IMR-90 (cell line): ENCODE measurements around the gene MACIR. TPM values are rescaled to one million over a fixed set of nuclear protein-coding genes. Genes with fewer than 3 reads are reported as not detected.
A peak's percentile ranks its signal among the peaks of the same experiment; 100 is the strongest.

Source experiments
- ATAC-seq: fragments of 200-7000 bp; cut with Tn5 transposase; 2 replicates; pipeline ENCODE4 v1.9.1; 2020; ENCODE audit warnings: low read depth, mild to moderate bottlenecking, moderate library complexity
- BruUV-seq: library from RNA; stranded (reverse); fragments of 400-500 nt; replicated peaks from 2 replicates; lab custom pipeline; 2021; lab: Mats Ljungman, UMichigan
- CTCF ChIA-PET: fragments of 300-600 bp; formaldehyde crosslinking; extraction: SDS; loops from one replicate; lab custom pipeline; 2021; ENCODE audit warnings: antibody characterized with exemption; lab: Yijun Ruan, JAX
- POLR2A ChIA-PET: fragments of 300-600 bp; sonication (Branson Sonifier 250); formaldehyde crosslinking; loops from one replicate; lab custom pipeline; 2022; ENCODE audit warnings: antibody characterized with exemption; ENCODE audit not compliant: unreplicated experiment; lab: Charles Lee
- DNase-seq: peaks from one replicate; pipeline ENCODE4 v3.0.0; 2013
- H2AFZ ChIP-seq: replicated peaks from 2 replicates; pipeline ENCODE3; 2013; ENCODE audit warnings: low read length, mild to moderate bottlenecking; ENCODE audit not compliant: poor library complexity
- H2AK5ac ChIP-seq: 2 replicates; pipeline ENCODE4 v1.6.1; 2013; ENCODE audit warnings: low read depth, low read length, inconsistent platforms
- H2AK9ac ChIP-seq: replicated peaks from 2 replicates; pipeline ENCODE3; 2013; ENCODE audit warnings: mild to moderate bottlenecking, low read depth, low read length, moderate library complexity; ENCODE audit not compliant: poor library complexity
- H2BK120ac ChIP-seq: 2 replicates; pipeline ENCODE4 v1.6.1; 2013; ENCODE audit warnings: low read depth, low read length, inconsistent platforms
- H2BK15ac ChIP-seq: 3 replicates; pipeline ENCODE4 v1.6.1; 2013; ENCODE audit warnings: low read depth, low read length, inconsistent platforms
- H2BK20ac ChIP-seq: 2 replicates; pipeline ENCODE4 v1.6.1; 2013; ENCODE audit warnings: low read depth, mild to moderate bottlenecking, inconsistent platforms, low read length, moderate library complexity
- H2BK5ac ChIP-seq: 2 replicates; pipeline ENCODE4 v1.6.1; 2013; ENCODE audit warnings: mild to moderate bottlenecking, low read depth, low read length, inconsistent platforms; ENCODE audit not compliant: poor library complexity, severe bottlenecking
- H3K14ac ChIP-seq: replicated peaks from 2 replicates; pipeline ENCODE4 v1.6.1; 2013; ENCODE audit warnings: low read depth, low read length, inconsistent platforms
- H3K18ac ChIP-seq: 2 replicates; pipeline ENCODE4 v1.6.1; 2013; ENCODE audit warnings: low read depth, low read length, control low read depth
- H3K23ac ChIP-seq: 2 replicates; pipeline ENCODE4 v1.6.1; 2013; ENCODE audit warnings: low read depth, low read length, inconsistent platforms
- H3K27ac ChIP-seq: 2 replicates; pipeline ENCODE4 v1.5.1; 2013; ENCODE audit warnings: mild to moderate bottlenecking, control low read depth, low read length; ENCODE audit not compliant: insufficient read depth
- H3K27me3 ChIP-seq: 2 replicates; pipeline ENCODE4 v1.6.1; 2013; ENCODE audit warnings: low read length; ENCODE audit not compliant: control insufficient read depth, insufficient read depth
- H3K36me3 ChIP-seq: 2 replicates; pipeline ENCODE4 v1.6.1; 2013; ENCODE audit warnings: low read length, mixed read lengths; ENCODE audit not compliant: control insufficient read depth, insufficient read depth
- H3K4ac ChIP-seq: 2 replicates; pipeline ENCODE4 v1.6.1; 2013; ENCODE audit warnings: low read depth, low read length, inconsistent platforms
- H3K4me1 ChIP-seq: 2 replicates; pipeline ENCODE4 v1.6.1; 2013; ENCODE audit warnings: low read length, mixed read lengths; ENCODE audit not compliant: control insufficient read depth, insufficient read depth
- H3K4me2 ChIP-seq: 2 replicates; pipeline ENCODE4 v1.6.1; 2013; ENCODE audit warnings: low read depth, mild to moderate bottlenecking, control low read depth, low read length, moderate library complexity
- H3K4me3 ChIP-seq: 2 replicates; pipeline ENCODE4 v1.5.1; 2013; ENCODE audit warnings: low read depth, mild to moderate bottlenecking, control low read depth, low read length, moderate library complexity; ENCODE audit not compliant: insufficient read depth
- H3K56ac ChIP-seq: 2 replicates; pipeline ENCODE4 v1.6.1; 2013; ENCODE audit warnings: low read length, inconsistent platforms; ENCODE audit not compliant: insufficient read depth; ENCODE audit errors: extremely low read depth
- H3K79me1 ChIP-seq, 2 experiments: 2 replicates each; pipeline ENCODE4 v1.6.1; 2013; ENCODE audit warnings: low read length in 2 of 2, inconsistent platforms in 1 of 2, low read depth in 1 of 2
- H3K9ac ChIP-seq: 2 replicates; pipeline ENCODE4 v1.6.1; 2013; ENCODE audit warnings: low read depth, low read length, control low read depth
- H3K9me1 ChIP-seq: 2 replicates; pipeline ENCODE4 v1.6.1; 2013; ENCODE audit warnings: low read length, inconsistent platforms; ENCODE audit not compliant: insufficient read depth
- H3K9me3 ChIP-seq: 2 replicates; pipeline ENCODE4 v1.6.1; 2013; ENCODE audit warnings: low read length; ENCODE audit not compliant: control insufficient read depth, insufficient read depth
- H4K20me1 ChIP-seq: 2 replicates; pipeline ENCODE4 v1.6.1; 2013; ENCODE audit warnings: low read length, inconsistent platforms; ENCODE audit not compliant: insufficient read depth
- H4K5ac ChIP-seq: 2 replicates; pipeline ENCODE4 v1.6.1; 2013; ENCODE audit warnings: mild to moderate bottlenecking, low read depth, low read length, control low read depth
- H4K8ac ChIP-seq, 2 experiments: 2 replicates each; pipeline ENCODE4 v1.6.1; 2013; ENCODE audit warnings: low read depth in 2 of 2, low read length in 2 of 2, control low read depth in 1 of 2, inconsistent platforms in 1 of 2
- H4K91ac ChIP-seq: 2 replicates; pipeline ENCODE4 v1.6.1; 2013; ENCODE audit warnings: low read depth, low read length, inconsistent platforms; ENCODE audit not compliant: insufficient read depth
- BHLHE40 ChIP-seq: fragments of 150-350 bp; IDR thresholded peaks from 2 replicates; pipeline ENCODE4 v1.6.1; 2016; ENCODE audit warnings: mild to moderate bottlenecking, low read depth, low read length
- CHD1 ChIP-seq: IDR thresholded peaks from 2 replicates; pipeline ENCODE4 v1.6.1; 2012; ENCODE audit warnings: low read depth, low read length, improper control_type of control experiment
- CTCF ChIP-seq: conservative IDR thresholded peaks from 2 replicates; pipeline ENCODE4 v1.5.1; 2012; ENCODE audit warnings: mild to moderate bottlenecking, low read depth, low read length, improper control_type of control experiment
- ELK1 ChIP-seq: fragments of 150-350 bp; IDR thresholded peaks from 2 replicates; pipeline ENCODE4 v1.6.1; 2016; ENCODE audit warnings: low read depth, mild to moderate bottlenecking, low read length, moderate library complexity, borderline replicate concordance
- FOS ChIP-seq: fragments of 150-350 bp; IDR thresholded peaks from 2 replicates; pipeline ENCODE4 v1.6.1; 2016; ENCODE audit warnings: low read depth, low read length
- MAFK ChIP-seq: IDR thresholded peaks from 2 replicates; pipeline ENCODE4 v1.6.1; 2012; ENCODE audit warnings: low read depth, low read length, improper control_type of control experiment
- MXI1 ChIP-seq: IDR thresholded peaks from 2 replicates; pipeline ENCODE4 v1.6.1; 2012; ENCODE audit warnings: low read depth, mild to moderate bottlenecking, low read length, moderate library complexity, borderline replicate concordance
- NFE2L2 ChIP-seq: fragments of 150-350 bp; IDR thresholded peaks from 2 replicates; pipeline ENCODE4 v1.6.1; 2016; ENCODE audit warnings: low read depth, mild to moderate bottlenecking, low read length
- POLR2A ChIP-seq: IDR thresholded peaks from 2 replicates; pipeline ENCODE4 v1.6.1; 2012; ENCODE audit warnings: mild to moderate bottlenecking, low read depth, low read length
- RAD21 ChIP-seq: IDR thresholded peaks from 2 replicates; pipeline ENCODE4 v1.6.1; 2012; ENCODE audit warnings: low read length, improper control_type of control experiment
- RCOR1 ChIP-seq: IDR thresholded peaks from 2 replicates; pipeline ENCODE4 v1.6.1; 2012; ENCODE audit warnings: mild to moderate bottlenecking, low read length, improper control_type of control experiment; ENCODE audit not compliant: insufficient replicate concordance
- SMC3 ChIP-seq: fragments of 150-350 bp; IDR thresholded peaks from 2 replicates; pipeline ENCODE4 v1.6.1; 2016; ENCODE audit warnings: low read depth, mild to moderate bottlenecking, antibody characterized with exemption, low read length, moderate library complexity
- USF2 ChIP-seq: fragments of 150-350 bp; IDR thresholded peaks from 2 replicates; pipeline ENCODE4 v1.6.1; 2017; ENCODE audit warnings: mild to moderate bottlenecking, antibody characterized with exemption, low read length, low read depth
- WGBS, 2 experiments: methylation state at CpG; one replicate each; pipeline versions ENCODE4 v1.1.5 to v1.1.7; 2013; ENCODE audit warnings: missing lambda C conversion rate in 2 of 2; ENCODE audit not compliant: insufficient read length in 1 of 2; ENCODE audit errors: extremely low coverage in 2 of 2; 5-methylcytosine and 5-hydroxymethylcytosine counted together
- dilution Hi-C: fragments of 300-500 bp; cut with HindIII; formaldehyde crosslinking; loops from one replicate; pipeline ENCODE4 v1.14.3; 2018; ENCODE audit warnings: low sequenced_read_pairs; ENCODE audit not compliant: unreplicated experiment
- in situ Hi-C: fragments of 300-500 bp; cut with MboI; formaldehyde crosslinking; loops from 3 replicates; pipeline ENCODE4 v1.14.3; 2019; ENCODE audit warnings: low sequenced_read_pairs, inconsistent platforms, mixed read lengths
- intact Hi-C: fragments of 100-400 bp; cut with micrococcal nuclease; formaldehyde crosslinking; loops from 2 replicates; pipeline ENCODE4 v1.10.0; 2022
- polyA plus RNA-seq, 3 experiments: library from polyadenylated mRNA; depleted of rRNA; stranded (reverse); fragments of >200 nt; gene quantifications; 2 replicates each; pipeline ENCODE4 v1.2.3, GENCODE V29; 2012; ENCODE audit warnings: low replicate concordance in 1 of 3
- total RNA-seq: library from RNA; depleted of rRNA; stranded (reverse); fragments of >200 nt; gene quantifications from 2 replicates; pipeline ENCODE4 v1.2.3, GENCODE V29; 2012

The MACIR gene
- total and polyA plus RNA-seq, 2 of the 4 experiments (the other 2 are of a cell fraction) = 11.1 to 21.3 TPM

GRCh38 chr5:103259705-103260355 lies 1.3 kb downstream of the MACIR start:
- Histone ChIP-seq H3K27me3 (no peaks in the 10 kb centered on the region; the same call in 1 of the 2 replicates), H2BK20ac (no peak overlapping the region), H2BK5ac (peak overlapping the region; percentile 69), H3K23ac (peak overlapping the region; percentile 92), H3K9ac (peak overlapping the region; percentile 50), H2BK120ac (no peak overlapping the region), H4K91ac (no peak overlapping the region), H4K8ac (0 out of 4 replicates have a peak overlapping the region, but pooled peaks of 1 of the 2 experiments have one; percentile 27), H2AK5ac (no peak overlapping the region), H3K27ac (peak overlapping the region; percentile 1; the same call in 1 of the 2 replicates), H3K36me3 (no peaks in the 10 kb centered on the region), H3K4me1 (peaks cover 2% of the 10 kb centered on the region), H3K4me2 (peak overlapping the region; percentile 97), H3K18ac (no peak overlapping the region), H3K79me1 (peaks cover 6 to 21% of the 10 kb centered on the region in 2 experiments; a peak in 3 of 4 replicates), H4K5ac (no peak overlapping the region), H2AK9ac (peak overlapping the region; percentile 80), H4K20me1 (peaks cover 5% of the 10 kb centered on the region; the same call in 1 of the 2 replicates), H3K14ac (no peak overlapping the region), H2BK15ac (no peak overlapping the region), H3K4me3 (peak overlapping the region; percentile 98), H3K9me1 (no peaks in the 10 kb centered on the region), H3K9me3 (no peaks in the 10 kb centered on the region), H3K56ac (0 out of 2 replicates have a peak overlapping the region, but pooled peaks have one; percentile 53), H2AFZ (peak overlapping the region; percentile 97), H3K4ac (peak overlapping the region; percentile 46; the same call in 1 of the 2 replicates)
- 0% methylated on average over 5 of the region's 20 CpGs; no CpG with 5 or more reads in 1 of the 2 experiments for WGBS, 2 experiments
- ChIA-PET POLR2A (interaction anchor here (0.7 kb wide), 2 partner anchors 170 to 215 kb away, joined by 3 to 7 read pairs; no protein-coding TSS in a partner anchor), CTCF (interaction anchor here (0.5 to 1.3 kb wide), 4 partner anchors 27 to 623 kb away, joined by 3 to 6 read pairs (median 3); no protein-coding TSS in a partner anchor)
- TF ChIP-seq USF2 (no peak), MAFK (no peak), MXI1 (no peak), BHLHE40 (no peak), RAD21 (no peak), ELK1 (no peak), CTCF (no peak), NFE2L2 (no peak), CHD1 (no peak), POLR2A (no peak), FOS (no peak), RCOR1 (no peak), SMC3 (no peak)
- DNase-seq = peak; percentile 23
- in situ Hi-C loops = no loop called here
- ATAC-seq = no peak
- BruUV-seq = no TSS peak
- intact Hi-C loops = loop anchor here (2.0 to 5.0 kb wide), 3 partner anchors 35 to 192 kb away; no protein-coding TSS in a partner anchor
- dilution Hi-C loops = no loop called here
